ENCODE measurements around the gene ADAP1. TPM values are rescaled to one million over a fixed set of nuclear protein-coding genes. Genes with fewer than 3 reads are reported as not detected.

Gene ADAP1
- total RNA-seq, 1 experiment from 2014 or later: 173 TPM

GRCh38 chr7:856444-857095 is 97.9 kb downstream of the ADAP1 start:
- Mint-ChIP-seq H3K9me3 (ENCODE audit: low read depth, unreplicated experiment) (no peaks in the 10 kb centered on the region), H3K36me3 (ENCODE audit: insufficient read depth, unreplicated experiment) (peaks cover 79% of the 10 kb centered on the region), H3K4me3 (ENCODE audit: low read depth, unreplicated experiment) (no peak overlapping the region), H3K4me1 (ENCODE audit: low read depth, unreplicated experiment) (peaks cover 17% of the 10 kb centered on the region), H3K27ac (ENCODE audit: unreplicated experiment) (no peak overlapping the region), H3K27me3 (ENCODE audit: unreplicated experiment) (no peaks in the 10 kb centered on the region)
- intact Hi-C loops (cut with micrococcal nuclease; ENCODE audit: unreplicated experiment): no loop called here
- TF ChIP-seq, protein P1, sequence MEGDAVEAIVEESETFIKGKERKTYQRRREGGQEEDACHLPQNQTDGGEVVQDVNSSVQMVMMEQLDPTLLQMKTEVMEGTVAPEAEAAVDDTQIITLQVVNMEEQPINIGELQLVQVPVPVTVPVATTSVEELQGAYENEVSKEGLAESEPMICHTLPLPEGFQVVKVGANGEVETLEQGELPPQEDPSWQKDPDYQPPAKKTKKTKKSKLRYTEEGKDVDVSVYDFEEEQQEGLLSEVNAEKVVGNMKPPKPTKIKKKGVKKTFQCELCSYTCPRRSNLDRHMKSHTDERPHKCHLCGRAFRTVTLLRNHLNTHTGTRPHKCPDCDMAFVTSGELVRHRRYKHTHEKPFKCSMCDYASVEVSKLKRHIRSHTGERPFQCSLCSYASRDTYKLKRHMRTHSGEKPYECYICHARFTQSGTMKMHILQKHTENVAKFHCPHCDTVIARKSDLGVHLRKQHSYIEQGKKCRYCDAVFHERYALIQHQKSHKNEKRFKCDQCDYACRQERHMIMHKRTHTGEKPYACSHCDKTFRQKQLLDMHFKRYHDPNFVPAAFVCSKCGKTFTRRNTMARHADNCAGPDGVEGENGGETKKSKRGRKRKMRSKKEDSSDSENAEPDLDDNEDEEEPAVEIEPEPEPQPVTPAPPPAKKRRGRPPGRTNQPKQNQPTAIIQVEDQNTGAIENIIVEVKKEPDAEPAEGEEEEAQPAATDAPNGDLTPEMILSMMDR (IDR thresholded peaks at IDR 0.05; ENCODE audit: unreplicated experiment): no peak
- no peak for DNase-seq
- BruUV-seq (replicated peaks): no TSS peak
- CTCF ChIA-PET: no interaction called here

DNA sequence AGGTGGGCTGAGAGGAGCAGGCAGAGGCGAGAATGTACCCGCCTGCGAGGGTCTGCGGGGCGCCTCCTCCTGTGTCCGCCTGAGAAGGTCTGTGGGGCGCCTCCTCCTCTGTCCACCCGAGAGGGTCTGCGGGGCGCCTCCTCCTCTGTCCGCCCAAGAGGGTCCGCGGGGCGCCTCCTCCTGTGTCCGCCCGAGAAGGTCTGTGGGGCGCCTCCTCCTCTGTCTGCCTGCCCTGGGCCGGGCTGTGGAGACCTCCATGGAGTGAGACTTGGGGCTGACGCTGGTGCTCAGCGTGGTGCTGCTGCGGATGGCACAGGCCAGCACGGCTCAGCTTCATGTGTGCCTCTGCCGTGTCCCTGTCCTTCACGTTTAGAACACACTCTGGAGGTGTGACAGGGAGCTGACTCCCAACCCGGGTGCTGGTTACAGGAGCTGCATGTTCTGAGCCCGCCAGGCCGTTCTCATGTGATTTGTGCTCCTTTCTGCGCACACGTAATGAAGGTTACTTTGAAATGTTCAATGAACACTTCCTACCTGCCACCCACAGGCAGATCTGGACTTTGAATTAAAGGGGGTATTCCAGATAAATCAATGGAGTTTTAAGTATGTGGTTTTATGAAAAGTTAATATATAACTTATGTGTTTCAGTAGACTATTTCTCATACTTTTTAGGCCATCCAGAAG is 98.7 kb downstream of the ADAP1 start:
- H3K27me3 Mint-ChIP-seq (ENCODE audit: unreplicated experiment): no peaks in the 10 kb centered on the region
- no peak for DNase-seq
- BruUV-seq (replicated peaks): no TSS peak
- CTCF ChIA-PET: no interaction called here
- no peak overlapping the region for H3K4me3 Mint-ChIP-seq (ENCODE audit: low read depth, unreplicated experiment)
- no peaks in the 10 kb centered on the region for H3K9me3 Mint-ChIP-seq (ENCODE audit: low read depth, unreplicated experiment)
- no peak overlapping the region for H3K27ac Mint-ChIP-seq (ENCODE audit: unreplicated experiment)
- TF ChIP-seq, protein P1 (IDR thresholded peaks at IDR 0.05; ENCODE audit: unreplicated experiment): no peak
- peaks cover 9% of the 10 kb centered on the region for H3K4me1 Mint-ChIP-seq (ENCODE audit: low read depth, unreplicated experiment)
- peaks cover 78% of the 10 kb centered on the region for H3K36me3 Mint-ChIP-seq (ENCODE audit: insufficient read depth, unreplicated experiment)
- intact Hi-C loops (cut with micrococcal nuclease; ENCODE audit: unreplicated experiment): no loop called here

GRCh38 chr7:854118-854775 is 100.2 kb downstream of the ADAP1 start:
- CTCF ChIA-PET: no interaction called here
- no peaks in the 10 kb centered on the region for H3K9me3 Mint-ChIP-seq (ENCODE audit: low read depth, unreplicated experiment)
- intact Hi-C loops (cut with micrococcal nuclease; ENCODE audit: unreplicated experiment): no loop called here
- no peak overlapping the region for H3K4me3 Mint-ChIP-seq (ENCODE audit: low read depth, unreplicated experiment)
- H3K27me3 Mint-ChIP-seq (ENCODE audit: unreplicated experiment): no peaks in the 10 kb centered on the region
- TF ChIP-seq, protein P1 (IDR thresholded peaks at IDR 0.05; ENCODE audit: unreplicated experiment): no peak
- no peak overlapping the region for H3K27ac Mint-ChIP-seq (ENCODE audit: unreplicated experiment)
- H3K4me1 Mint-ChIP-seq (ENCODE audit: low read depth, unreplicated experiment): peaks cover 9% of the 10 kb centered on the region
- no TSS peak for BruUV-seq (replicated peaks)
- DNase-seq: no peak
- peaks cover 75% of the 10 kb centered on the region for H3K36me3 Mint-ChIP-seq (ENCODE audit: insufficient read depth, unreplicated experiment)

DNA sequence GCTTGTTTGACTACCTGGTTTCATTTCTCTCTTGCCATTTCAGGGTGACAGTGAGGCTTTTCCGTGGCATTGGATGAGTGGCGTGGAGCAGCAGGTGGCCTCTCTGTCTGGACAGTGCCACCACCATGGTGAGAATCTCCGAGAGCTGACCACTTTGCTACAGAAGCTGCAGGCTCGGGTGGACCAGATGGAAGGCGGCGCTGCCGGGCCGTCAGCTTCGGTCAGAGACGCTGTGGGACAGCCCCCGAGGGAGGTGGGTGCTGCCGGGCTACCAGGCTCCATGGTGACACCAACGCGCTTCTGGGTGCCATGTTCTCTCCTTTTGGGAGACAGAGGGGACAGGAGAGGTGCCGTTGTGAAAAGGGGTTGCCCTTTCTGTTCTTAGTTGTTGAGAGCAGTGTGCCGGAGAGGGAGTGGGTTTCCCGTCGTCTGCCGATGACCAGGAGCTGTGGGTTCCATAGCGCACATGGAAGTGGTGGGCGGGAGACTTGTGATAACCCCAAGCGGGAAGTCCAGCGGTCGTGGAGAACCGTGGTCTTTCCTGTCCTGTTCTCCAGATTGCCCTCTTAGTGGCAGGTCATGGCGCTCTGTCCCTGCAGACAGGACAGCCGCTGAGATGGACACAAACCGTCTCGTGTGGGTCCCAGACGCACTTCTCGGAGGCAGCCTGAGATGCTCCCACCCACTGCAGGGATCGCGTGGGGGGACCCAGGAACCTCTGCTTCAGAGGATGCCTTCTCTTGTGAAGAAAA is 100.9 kb downstream of the ADAP1 start:
- Mint-ChIP-seq H3K27ac (ENCODE audit: unreplicated experiment) (no peak overlapping the region), H3K36me3 (ENCODE audit: insufficient read depth, unreplicated experiment) (peaks cover 79% of the 10 kb centered on the region), H3K27me3 (ENCODE audit: unreplicated experiment) (no peaks in the 10 kb centered on the region), H3K4me1 (ENCODE audit: low read depth, unreplicated experiment) (peaks cover 9% of the 10 kb centered on the region), H3K9me3 (ENCODE audit: low read depth, unreplicated experiment) (no peaks in the 10 kb centered on the region), H3K4me3 (ENCODE audit: low read depth, unreplicated experiment) (no peak overlapping the region)
- DNase-seq: no peak
- TF ChIP-seq, protein P1 (IDR thresholded peaks at IDR 0.05; ENCODE audit: unreplicated experiment): no peak
- CTCF ChIA-PET: no interaction called here
- BruUV-seq (replicated peaks): no TSS peak
- intact Hi-C loops (cut with micrococcal nuclease; ENCODE audit: unreplicated experiment): no loop called here

All from Calu3 (cell line).